GM23338 (cell line): ENCODE measurements around the gene CAMKV. TPM values are rescaled to one million over a fixed set of nuclear protein-coding genes. Genes with fewer than 3 reads are reported as not detected.

Experiments used
- ATAC-seq: fragments of 200-7000 bp; cut with Tn5 transposase; 3 replicates; pipeline ENCODE4 v1.9.1; 2020
- DNase-seq: peaks from one replicate; pipeline ENCODE4 v3.0.0-alpha.2; 2015; ENCODE audit warnings: low spot score
- H2AFZ ChIP-seq: fragments of 200-600 bp; sonication (generic); 2 replicates; pipeline ENCODE4 v1.8.0; 2016; ENCODE audit warnings: antibody characterized with exemption, mild to moderate bottlenecking, moderate library complexity
- H3F3A ChIP-seq: fragments of 200-600 bp; sonication (generic); replicated peaks from 2 replicates; pipeline ENCODE4 v1.8.0; 2017; ENCODE audit warnings: antibody characterized with exemption, mixed run types, low read depth
- H3K27ac ChIP-seq: fragments of 200-600 bp; sonication (generic); 2 replicates; pipeline ENCODE4 v1.6.1; 2016; ENCODE audit warnings: low read depth
- H3K27me3 ChIP-seq: fragments of 200-600 bp; sonication (generic); 2 replicates; pipeline ENCODE4 v1.8.0; 2016; ENCODE audit warnings: mild to moderate bottlenecking, mixed run types, moderate library complexity; ENCODE audit not compliant: insufficient read depth
- H3K36me3 ChIP-seq: fragments of 200-600 bp; sonication (generic); 2 replicates; pipeline ENCODE4 v1.8.0; 2016; ENCODE audit warnings: mild to moderate bottlenecking; ENCODE audit not compliant: insufficient read depth
- H3K4me1 ChIP-seq: fragments of 200-600 bp; sonication (generic); 2 replicates; pipeline ENCODE4 v1.8.0; 2016; ENCODE audit warnings: mild to moderate bottlenecking, moderate library complexity; ENCODE audit not compliant: insufficient read depth
- H3K4me2 ChIP-seq: fragments of 200-600 bp; sonication (generic); 2 replicates; pipeline ENCODE4 v1.7.1; 2017; ENCODE audit warnings: mixed run types
- H3K4me3 ChIP-seq: fragments of 200-600 bp; sonication (generic); 2 replicates; pipeline ENCODE4 v1.6.1; 2016; ENCODE audit warnings: mixed run types
- H3K79me2 ChIP-seq: fragments of 200-600 bp; sonication (generic); replicated peaks from 2 replicates; pipeline ENCODE4 v1.8.0; 2017; ENCODE audit warnings: mild to moderate bottlenecking; ENCODE audit not compliant: insufficient read depth
- H3K9me2 ChIP-seq: fragments of 200-600 bp; sonication (generic); 2 replicates; pipeline ENCODE4 v1.8.0; 2017; ENCODE audit not compliant: insufficient read depth
- H4K20me1 ChIP-seq: fragments of 200-600 bp; sonication (generic); replicated peaks from 2 replicates; pipeline ENCODE4 v1.8.0; 2017; ENCODE audit warnings: mild to moderate bottlenecking; ENCODE audit not compliant: insufficient read depth
- H3K27ac Mint-ChIP-seq: 2 replicates; pipeline ENCODE4 v1.8.0; 2020; ENCODE audit warnings: inconsistent platforms, mild to moderate bottlenecking, moderate library complexity, mixed read lengths
- H3K27me3 Mint-ChIP-seq: 3 replicates; pipeline ENCODE4 v1.8.0; 2022; ENCODE audit warnings: low read depth, mild to moderate bottlenecking, moderate library complexity, mixed read lengths, inconsistent platforms; ENCODE audit not compliant: insufficient read depth, poor library complexity
- H3K36me3 Mint-ChIP-seq: 3 replicates; pipeline ENCODE4 v1.8.0; 2021; ENCODE audit warnings: low read depth, mild to moderate bottlenecking, inconsistent platforms, moderate library complexity, mixed read lengths
- H3K4me1 Mint-ChIP-seq: 3 replicates; pipeline ENCODE4 v1.8.0; 2020; ENCODE audit warnings: mild to moderate bottlenecking, inconsistent platforms, mixed read lengths
- H3K4me3 Mint-ChIP-seq: 3 replicates; pipeline ENCODE4 v1.8.0; 2021; ENCODE audit warnings: moderate library complexity, mild to moderate bottlenecking, inconsistent platforms, mixed read lengths
- H3K9me3 Mint-ChIP-seq: 3 replicates; pipeline ENCODE4 v1.8.0; 2020; ENCODE audit warnings: moderate library complexity, mild to moderate bottlenecking, inconsistent platforms, mixed read lengths
- CREB1 ChIP-seq: fragments of 250-450 bp; sonication (Bioruptor Pico); IDR thresholded peaks from 2 replicates; pipeline ENCODE4 v1.5.0; 2020; ENCODE audit warnings: low read depth, mild to moderate bottlenecking, moderate library complexity
- ETS1 ChIP-seq: IDR thresholded peaks from 2 replicates; pipeline ENCODE4 v1.6.1; 2016; ENCODE audit warnings: antibody characterized with exemption
- EZH2 ChIP-seq: fragments of 200-600 bp; sonication (generic); IDR thresholded peaks from one replicate; pipeline ENCODE4 v1.8.0; 2017; ENCODE audit warnings: antibody characterized with exemption, mild to moderate bottlenecking, low read depth; ENCODE audit not compliant: unreplicated experiment
- JUNB ChIP-seq: IDR thresholded peaks from one replicate; pipeline ENCODE4 v1.6.1; 2016; ENCODE audit warnings: antibody characterized with exemption; ENCODE audit not compliant: unreplicated experiment
- NANOG ChIP-seq: IDR thresholded peaks from 2 replicates; pipeline ENCODE4 v1.6.1; 2016; ENCODE audit warnings: antibody characterized with exemption, borderline replicate concordance
- POLR2AphosphoS5 ChIP-seq: IDR thresholded peaks from 2 replicates; pipeline ENCODE4 v1.6.1; 2016; ENCODE audit warnings: antibody characterized with exemption, low read depth
- REST ChIP-seq: IDR thresholded peaks from one replicate; pipeline ENCODE4 v1.6.1; 2018; ENCODE audit warnings: antibody characterized with exemption; ENCODE audit not compliant: unreplicated experiment
- STAT1 ChIP-seq: IDR thresholded peaks from one replicate; pipeline ENCODE4 v1.6.1; 2016; ENCODE audit warnings: antibody characterized with exemption; ENCODE audit not compliant: unreplicated experiment
- ZNF114 ChIP-seq: fragments of 250-450 bp; sonication (Bioruptor Pico); IDR thresholded peaks from 2 replicates; pipeline ENCODE4 v1.5.0; 2020; ENCODE audit warnings: mild to moderate bottlenecking, moderate library complexity
- ZNF462 ChIP-seq: fragments of 250-450 bp; sonication (Bioruptor Pico); IDR thresholded peaks from 2 replicates; pipeline ENCODE4 v1.5.0; 2020; ENCODE audit warnings: mild to moderate bottlenecking, moderate library complexity
- polyA plus RNA-seq: library from polyadenylated mRNA; unstranded; fragments of >200 nt; fragmentation: Nextera tagmentation; extraction: Ambion mirVana; gene quantifications from 2 replicates; pipeline ENCODE4 v1.2.1, GENCODE V29; 2016
- total RNA-seq: library from RNA; depleted of rRNA; stranded (reverse); fragments of >200 nt; shearing (Covaris generic); gene quantifications from 2 replicates; pipeline ENCODE4 v1.2.3, GENCODE V29; 2014

CAMKV gene
- total and polyA plus RNA-seq, 2 experiments from 2014 or later = 38.3 to 80.1 TPM

GRCh38 chr3:49864505-49864904 lies 5.2 kb downstream of the CAMKV start:
- H3K27ac ChIP-seq = no peak overlapping the region
- ATAC-seq = no peak
- Mint-ChIP-seq H3K36me3 (peaks cover 14% of the 10 kb centered on the region), H3K27me3 (peaks cover 12% of the 10 kb centered on the region), H3K27ac (no peak overlapping the region), H3K4me1 (peaks cover 47% of the 10 kb centered on the region), H3K4me3 (no peak overlapping the region; the same call in 2 of the 3 replicates), H3K9me3 (no peaks in the 10 kb centered on the region)
- H3K79me2 ChIP-seq = peaks cover 57% of the 10 kb centered on the region
- peaks cover 5% of the 10 kb centered on the region; the same call in 1 of the 2 replicates for H4K20me1 ChIP-seq
- no peak overlapping the region for H3K4me3 ChIP-seq
- no peaks in the 10 kb centered on the region for H3K9me2 ChIP-seq
- H3K27me3 ChIP-seq = no peaks in the 10 kb centered on the region
- H3K4me1 ChIP-seq = peaks cover 42% of the 10 kb centered on the region
- H2AFZ ChIP-seq = no peak overlapping the region
- H3K4me2 ChIP-seq = no peak overlapping the region
- H3K36me3 ChIP-seq = peaks cover 4% of the 10 kb centered on the region; the same call in 1 of the 2 replicates
- TF ChIP-seq POLR2AphosphoS5 (no peak), EZH2 (no peak), JUNB (no peak), STAT1 (no peak), CREB1 (CRISPR knock-in tag) (no peak), ETS1 (no peak)
- no peak for DNase-seq
- 0 out of 2 replicates have a peak, but pooled peaks cover 6% of the 10 kb centered on the region for H3F3A ChIP-seq

- no peak overlapping the region for H3K4me3 ChIP-seq
- peaks cover 7% of the 10 kb centered on the region; the same call in 1 of the 2 replicates for H3F3A ChIP-seq
- H3K36me3 ChIP-seq = 0 out of 2 replicates have a peak, but pooled peaks cover 4% of the 10 kb centered on the region
- no peaks in the 10 kb centered on the region; the same call in 1 of the 2 replicates for H4K20me1 ChIP-seq
- DNase-seq (no peak), ATAC-seq (no peak)
- no peaks in the 10 kb centered on the region for H3K27me3 ChIP-seq
- Mint-ChIP-seq H3K27ac (no peak overlapping the region), H3K27me3 (peaks cover 6% of the 10 kb centered on the region), H3K9me3 (no peaks in the 10 kb centered on the region), H3K4me3 (no peak overlapping the region), H3K36me3 (peaks cover 22% of the 10 kb centered on the region), H3K4me1 (peaks cover 14% of the 10 kb centered on the region; the same call in 2 of the 3 replicates)
- no peak overlapping the region for H3K4me2 ChIP-seq
- H3K27ac ChIP-seq = no peak overlapping the region
- H3K79me2 ChIP-seq = peaks cover 32% of the 10 kb centered on the region
- H3K9me2 ChIP-seq = no peaks in the 10 kb centered on the region
- H3K4me1 ChIP-seq = peaks cover 11% of the 10 kb centered on the region; the same call in 1 of the 2 replicates
- no peak overlapping the region for H2AFZ ChIP-seq
- TF ChIP-seq NANOG (no peak), POLR2AphosphoS5 (no peak), STAT1 (no peak), EZH2 (no peak), ZNF114 (CRISPR knock-in tag) (no peak), JUNB (no peak), ZNF462 (CRISPR knock-in tag) (no peak), REST (no peak)
Measured at GRCh38 chr3:49859576-49860305, 10.0 kb downstream of the CAMKV start.
